ENCODE measurements around the gene ATXN7.

ATXN7 gene

DNA sequence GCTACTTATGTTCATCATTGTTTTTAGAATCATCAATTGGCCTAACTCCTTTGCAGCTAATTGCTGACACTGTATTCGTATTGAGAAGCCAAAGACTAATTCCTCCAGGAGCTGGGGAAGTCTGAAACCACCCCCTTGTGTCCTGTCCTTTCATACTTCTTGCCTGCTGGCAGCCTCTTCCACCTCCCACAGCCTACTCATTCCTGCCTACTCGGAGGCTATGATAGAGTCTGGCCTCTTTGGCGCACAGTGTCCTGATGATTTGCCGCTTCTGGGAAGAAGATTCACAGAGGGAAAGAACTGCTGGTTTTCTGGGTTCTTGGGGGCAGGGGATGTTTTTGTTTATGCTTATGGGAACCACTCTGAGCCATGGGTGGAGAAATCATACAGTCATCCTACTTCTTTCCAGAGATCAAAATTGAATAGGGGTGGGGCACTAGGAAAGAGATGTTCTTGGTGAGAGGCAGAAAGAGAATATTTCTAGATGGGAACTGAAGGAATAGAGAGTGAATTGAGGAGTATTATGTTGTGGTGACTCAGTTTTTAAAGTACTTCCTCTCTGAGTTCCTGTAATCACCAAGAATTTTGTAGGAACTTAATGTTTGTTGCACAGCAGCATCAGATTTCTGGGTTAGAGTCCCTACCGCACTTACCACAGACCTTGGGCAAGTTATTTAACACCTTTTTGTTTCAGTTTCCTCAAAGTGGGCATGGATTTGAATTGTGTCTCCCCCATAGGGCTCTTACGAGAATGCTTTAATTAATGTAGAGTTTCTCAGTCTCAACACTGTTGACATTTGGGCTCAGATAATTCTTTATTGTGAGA, 70.6 kb downstream of the ATXN7 start:
- peak; percentile 55 for DNase-seq

DNA sequence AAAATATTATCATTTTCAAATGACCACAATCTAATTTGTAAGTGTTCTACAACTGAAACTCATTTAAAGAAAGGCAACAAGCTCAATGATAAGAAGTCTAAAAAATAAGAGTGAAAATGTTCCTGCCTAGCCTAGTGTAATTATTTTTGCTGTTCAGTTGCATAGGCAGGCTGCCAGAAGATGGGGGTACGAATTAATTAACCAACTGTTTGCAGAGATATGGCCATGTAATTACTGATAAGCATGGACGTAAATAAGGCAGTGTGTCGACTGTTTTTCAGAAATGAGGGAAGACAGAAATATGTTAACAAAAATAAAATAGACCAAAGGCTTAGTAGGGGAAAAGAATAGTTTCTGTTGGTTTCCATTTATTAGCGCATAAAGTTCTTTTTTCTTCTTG, 73.3 kb downstream of the ATXN7 start:
- DNase-seq: no peak

DNA sequence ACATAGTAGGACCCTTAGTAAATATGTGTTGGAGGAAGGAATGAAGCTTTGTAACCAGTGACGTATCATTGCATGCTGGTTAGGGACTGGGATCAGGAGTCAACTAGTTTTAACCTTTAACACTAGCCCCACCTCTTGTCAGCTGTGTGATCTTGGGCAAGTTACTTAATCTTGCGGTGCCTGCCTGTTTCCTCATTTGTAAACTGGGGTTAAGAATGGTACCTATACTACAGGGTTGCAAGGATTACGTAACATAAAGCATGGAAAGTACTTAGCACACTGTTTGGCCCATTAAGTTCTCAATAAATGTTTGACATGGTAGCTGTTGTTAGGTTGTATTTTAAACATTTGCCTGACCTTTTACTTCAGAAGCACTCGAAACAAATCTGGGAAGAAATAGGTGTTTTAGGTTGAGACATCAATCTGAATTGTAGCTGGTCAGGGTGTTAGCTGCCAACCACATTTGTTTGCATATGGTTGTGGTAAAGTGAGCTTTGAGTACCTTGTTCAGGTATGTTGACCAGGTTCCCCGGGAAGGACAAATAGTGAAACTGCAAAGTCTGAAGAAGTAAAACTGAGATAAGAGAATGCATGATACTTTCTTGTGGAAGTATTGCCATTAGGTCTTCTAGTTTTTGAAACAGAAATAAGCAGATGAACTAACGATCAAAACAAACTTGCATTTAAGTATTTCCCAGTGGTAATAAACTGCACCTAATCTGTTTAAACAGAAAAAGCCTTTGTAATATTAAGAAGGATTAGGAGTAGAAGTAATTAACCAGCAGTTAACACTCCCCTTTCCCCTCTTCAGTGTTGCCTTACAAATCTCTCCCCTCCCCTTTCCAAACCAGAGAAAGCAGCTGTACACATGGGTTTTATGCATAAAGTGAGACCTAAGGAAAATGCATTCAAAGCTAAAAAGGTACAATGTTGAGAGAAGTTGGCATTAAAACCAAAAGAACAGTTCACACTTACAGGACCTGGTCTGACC, 74.3 kb downstream of the ATXN7 start:
- DNase-seq: peak; percentile 26

DNA sequence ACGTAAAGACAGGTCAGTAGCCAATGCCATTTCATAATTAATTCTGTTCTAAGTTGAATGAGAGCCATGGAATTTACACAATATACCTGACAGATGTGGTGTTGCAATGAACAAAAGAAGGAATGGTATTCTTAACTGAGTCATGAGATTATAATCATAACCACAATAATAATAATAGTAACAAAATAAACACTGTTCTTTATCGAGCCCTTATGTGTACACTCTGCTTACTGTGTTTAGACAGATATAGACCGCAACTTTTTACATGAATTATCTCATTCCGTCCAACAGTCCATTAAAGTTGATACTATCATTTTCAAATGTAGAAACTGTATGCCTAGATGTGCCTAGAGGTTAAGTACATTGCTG, 76.7 kb downstream of the ATXN7 start:
- DNase-seq: no peak

DNA sequence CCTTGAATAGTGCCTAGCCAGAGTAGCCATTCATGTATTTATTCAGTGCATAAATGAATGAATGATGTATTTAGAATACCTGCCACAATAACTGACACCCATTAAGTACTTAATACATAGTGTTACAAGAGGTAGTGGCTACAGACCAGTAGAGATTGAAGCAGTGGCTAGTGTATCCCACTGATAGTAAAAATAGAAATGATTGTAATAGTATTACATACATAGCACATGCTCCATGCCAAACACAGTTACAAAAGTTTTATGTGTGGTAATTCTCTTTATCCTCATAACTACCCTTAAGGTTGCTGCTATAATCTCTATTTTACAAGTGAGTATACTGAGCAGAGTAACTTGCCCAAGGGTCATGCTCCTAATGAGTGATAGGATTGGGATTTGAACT, 78.9 kb downstream of the ATXN7 start:
- no peak for DNase-seq

DNA sequence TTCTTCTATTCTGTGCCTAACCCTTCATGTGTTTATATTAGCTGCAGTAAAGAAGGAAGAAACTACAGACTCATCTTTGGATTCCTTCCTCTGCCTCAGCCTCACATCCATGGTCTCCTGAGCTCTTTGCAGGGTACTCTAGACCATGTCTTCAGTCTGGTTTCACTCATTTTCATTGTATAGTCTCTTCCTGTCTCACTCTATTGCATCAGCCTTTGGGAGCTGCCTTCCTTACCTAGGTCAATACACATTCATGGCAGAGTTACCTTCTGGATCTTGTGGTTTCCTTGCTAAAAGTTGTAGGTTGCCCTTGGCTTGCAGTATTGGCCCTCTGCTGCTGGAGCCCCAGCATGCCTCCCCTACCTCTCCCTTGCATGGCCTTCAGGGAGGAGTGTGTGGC, 80.0 kb downstream of the ATXN7 start:
- DNase-seq: no peak

DNA sequence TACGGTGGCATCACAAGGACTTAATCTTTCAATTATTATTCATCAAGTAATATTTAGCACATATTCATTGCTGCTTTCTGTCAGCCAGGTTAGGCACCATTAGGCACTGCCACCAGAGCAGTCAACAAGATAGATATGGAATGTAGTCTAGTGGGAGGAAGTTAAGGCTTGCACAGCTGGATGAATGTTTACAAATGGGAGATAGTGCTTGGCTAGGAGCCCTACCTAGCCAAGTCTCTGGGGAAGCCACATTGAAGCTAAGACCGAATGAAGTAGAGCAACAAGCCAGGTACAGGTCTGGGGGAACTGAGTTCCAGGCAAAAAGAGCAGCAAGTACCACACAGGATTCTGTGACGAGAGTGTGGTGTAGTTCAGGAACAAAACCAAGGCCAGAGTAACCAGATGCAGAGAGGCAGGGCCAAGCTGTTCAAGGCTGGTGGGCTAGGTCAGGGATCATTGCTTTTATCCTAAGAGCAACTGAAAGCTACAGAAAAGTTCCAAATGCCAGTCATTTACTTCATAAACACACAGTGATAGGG, 82.0 kb downstream of the ATXN7 start:
- no peak for DNase-seq

DNA sequence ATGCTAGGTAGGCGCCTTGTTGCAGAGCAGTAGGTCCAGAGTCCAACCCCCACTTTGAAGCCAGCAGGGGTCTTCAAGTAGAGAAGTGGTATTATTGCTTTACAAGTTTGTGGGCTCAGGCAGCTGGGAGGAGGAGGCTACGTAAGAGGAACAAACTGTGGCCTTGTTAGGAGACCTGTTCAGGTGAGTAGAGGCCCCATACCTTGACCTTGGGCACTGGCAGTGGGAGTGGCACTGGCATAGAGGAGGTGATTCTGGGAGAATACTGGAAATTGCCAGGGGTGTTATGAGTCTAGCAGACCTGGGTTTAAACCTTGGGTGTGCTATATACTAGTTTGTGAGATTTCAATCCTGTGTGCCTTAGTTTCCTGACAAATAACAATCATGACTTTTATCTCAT, 83.1 kb downstream of the ATXN7 start:
- no peak for DNase-seq

DNA sequence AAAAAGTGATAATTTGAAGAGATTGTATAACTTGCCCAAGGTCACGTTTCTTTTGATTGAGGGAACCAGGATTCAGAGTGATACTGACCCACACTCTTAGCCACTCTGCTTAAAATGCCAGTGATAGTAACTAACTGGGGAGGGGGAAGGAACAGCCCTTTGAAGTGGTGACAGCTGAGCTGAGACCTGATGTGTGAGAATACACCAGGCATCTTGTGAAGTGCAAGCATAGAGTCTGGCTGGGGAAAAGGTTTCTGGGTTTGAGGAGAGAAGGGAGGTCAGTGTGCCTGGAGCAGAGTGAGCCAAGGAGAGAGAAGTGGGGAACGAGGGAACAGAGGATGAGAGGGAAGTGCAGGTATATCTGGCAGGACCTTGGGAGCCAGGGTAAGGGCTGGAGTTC, 83.9 kb downstream of the ATXN7 start:
- DNase-seq: no peak

DNA sequence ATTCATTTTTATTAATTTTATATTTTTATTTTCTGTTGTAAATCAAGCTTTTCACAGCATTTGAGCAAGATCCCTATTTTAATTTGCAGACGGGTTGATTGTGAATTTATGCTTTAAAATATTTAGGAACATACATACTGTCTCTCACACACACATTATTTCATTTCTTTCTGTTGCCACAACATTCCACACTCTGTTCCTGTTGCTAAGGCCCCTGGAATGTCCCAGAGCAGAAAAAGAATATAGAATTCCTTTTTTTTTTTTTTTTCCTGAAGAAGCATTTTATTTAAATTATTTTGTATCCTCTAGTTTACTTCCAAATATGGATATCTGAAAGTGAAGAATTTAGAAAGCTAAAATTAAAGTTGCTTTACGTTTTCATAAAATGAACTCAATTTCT, 85.3 kb downstream of the ATXN7 start:
- no peak for DNase-seq

DNA sequence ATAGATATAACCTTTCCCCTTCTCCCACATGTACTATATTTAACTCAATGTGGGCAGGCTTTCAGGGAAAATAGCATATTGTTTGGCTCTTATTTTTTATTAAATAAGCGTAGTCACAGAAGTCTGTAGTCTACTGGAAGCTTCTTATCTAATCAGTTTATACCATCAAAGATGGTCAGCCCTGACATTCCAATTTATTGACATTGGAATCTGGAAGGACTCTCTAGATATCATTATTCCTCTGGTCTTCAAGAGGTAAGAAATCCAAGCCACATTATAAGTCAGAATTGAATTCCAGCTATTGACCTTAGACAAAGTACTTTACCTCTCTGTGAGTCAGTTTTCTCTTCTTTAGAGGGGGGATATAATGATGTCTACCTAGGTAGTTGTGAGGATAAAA, 87.0 kb downstream of the ATXN7 start:
- no peak for DNase-seq

DNA sequence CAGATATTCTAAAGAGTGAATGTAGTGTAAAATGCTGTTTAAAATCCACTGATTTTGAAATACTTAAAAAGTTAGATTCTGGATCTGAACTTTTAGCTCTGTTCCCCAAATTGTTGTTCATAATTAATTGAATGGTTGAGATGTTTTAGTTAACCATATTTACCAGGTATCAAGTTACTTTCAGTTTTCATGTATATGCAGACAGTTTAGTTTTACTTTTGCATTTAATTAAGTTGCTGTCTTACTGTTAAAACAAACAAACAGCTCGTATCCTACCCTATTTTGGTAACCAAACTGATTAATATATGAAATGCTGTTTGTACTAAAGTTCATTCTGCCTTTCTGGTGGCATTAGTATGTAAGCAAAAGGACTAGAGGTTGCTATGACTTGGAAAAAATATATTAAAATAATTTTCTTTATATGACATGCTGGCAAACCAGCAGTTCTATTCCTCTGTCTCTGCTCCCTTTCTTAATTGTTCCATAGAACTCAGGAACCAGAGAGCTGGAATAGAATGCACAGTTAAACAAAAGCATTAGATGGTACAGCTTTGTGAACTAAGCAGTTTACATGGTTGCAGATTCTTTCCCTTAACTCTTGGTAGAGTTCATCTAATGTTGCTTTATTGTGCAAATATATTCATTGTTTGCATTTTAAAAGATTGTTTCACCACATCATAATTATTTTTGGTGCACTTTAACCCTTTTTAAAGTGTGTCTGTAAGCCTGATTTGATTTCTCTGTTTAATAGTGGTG, 88.0 kb downstream of the ATXN7 start:
- no peak for DNase-seq

DNA sequence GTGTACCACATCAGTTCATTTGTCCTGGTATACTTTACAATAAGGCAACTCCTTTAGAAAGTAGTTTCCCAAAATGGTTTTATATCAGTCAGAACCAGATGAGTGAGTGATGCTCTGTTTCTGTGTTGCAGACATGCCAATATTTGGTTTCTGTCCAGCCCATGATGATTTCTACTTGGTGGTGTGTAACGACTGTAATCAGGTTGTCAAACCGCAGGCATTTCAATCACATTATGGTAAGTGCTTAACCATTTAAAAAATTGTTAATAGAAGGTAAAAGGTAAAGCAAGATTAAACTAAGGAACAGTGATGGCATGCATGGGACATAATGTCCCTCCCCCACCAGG, 88.6 kb downstream of the ATXN7 start:
- DNase-seq: no peak

DNA sequence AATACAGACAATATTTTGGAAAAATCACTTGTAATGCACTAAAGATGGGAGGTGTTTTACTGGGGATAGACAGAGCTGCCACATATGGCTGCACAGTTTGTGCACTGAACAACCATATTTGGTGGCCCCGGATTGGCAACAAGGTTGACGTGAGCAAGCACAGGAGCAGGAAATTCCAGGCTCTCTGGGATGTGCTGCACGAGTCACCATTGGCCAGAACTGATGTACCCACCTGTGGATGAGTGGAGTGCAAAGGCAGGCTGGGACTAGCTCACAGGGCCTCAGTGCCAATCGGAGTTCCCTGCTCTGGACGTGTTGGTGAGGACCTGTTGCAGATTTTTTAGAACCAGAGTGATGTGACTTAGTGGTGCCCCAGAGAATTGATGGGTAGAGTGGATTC, 90.5 kb downstream of the ATXN7 start:
- no peak for DNase-seq

DNA sequence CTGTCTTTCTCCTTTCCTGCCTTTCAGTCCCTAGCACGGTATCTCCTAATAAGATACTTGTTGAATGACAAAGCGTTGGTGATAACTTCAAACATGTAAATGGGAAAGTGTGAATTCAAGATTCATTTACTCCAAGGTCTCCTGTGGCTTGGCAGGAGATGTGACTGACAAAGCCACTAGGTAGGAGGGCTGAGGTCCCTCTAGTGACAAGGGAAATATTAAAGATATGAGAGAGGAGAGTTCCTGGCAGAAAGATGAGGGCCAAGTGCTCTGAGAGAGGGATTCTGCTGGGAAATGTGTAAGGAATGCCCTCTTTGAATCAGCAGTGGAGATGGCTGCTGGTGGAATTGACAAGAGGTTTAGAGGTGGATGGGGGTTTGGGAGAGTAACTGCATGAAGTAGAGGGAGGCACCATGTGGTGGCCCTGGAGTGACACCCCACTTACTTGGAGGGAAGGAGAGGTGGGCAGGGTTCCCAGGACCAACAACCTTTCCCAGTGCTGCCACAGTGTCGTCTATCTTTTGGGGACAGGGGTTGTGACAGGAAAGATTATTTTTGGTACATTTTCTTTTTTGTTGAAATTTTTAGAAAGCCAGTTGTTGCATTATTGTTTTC, 91.5 kb downstream of the ATXN7 start:
- no peak for DNase-seq

DNA sequence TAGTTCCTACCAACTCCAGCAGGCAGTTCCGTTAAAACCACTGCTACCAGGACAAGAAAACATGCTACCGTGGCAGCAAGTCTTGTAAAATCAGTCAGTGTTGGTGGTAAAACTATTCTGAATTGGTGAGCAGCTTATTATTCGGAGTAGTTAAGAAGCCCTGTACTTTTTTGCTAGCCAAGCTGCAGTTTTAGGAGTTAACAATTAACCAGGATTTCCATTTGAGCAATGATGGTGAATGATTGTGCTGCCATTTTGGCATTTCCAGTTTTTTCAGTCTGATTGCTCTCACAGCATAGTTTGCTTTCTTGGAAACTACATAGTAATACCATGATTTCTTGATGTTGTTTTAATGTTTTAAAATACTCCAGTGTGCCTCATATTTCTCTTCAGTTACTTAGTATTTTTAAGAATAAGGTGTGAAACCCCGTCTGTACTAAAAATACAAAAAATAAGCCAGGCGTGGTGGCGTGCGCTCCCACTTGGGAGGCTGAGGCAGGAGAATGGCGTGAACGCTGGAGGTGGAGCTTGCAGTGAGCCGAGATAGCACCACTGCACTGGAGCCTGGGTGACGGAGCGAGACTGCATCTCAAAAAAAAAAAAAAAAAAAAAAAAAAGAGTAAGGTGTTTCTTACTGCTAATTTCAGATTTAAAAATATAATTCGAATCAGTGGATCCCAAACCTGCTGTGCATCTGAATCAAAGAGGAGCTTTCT, 92.3 kb downstream of the ATXN7 start:
- DNase-seq: no peak

DNA sequence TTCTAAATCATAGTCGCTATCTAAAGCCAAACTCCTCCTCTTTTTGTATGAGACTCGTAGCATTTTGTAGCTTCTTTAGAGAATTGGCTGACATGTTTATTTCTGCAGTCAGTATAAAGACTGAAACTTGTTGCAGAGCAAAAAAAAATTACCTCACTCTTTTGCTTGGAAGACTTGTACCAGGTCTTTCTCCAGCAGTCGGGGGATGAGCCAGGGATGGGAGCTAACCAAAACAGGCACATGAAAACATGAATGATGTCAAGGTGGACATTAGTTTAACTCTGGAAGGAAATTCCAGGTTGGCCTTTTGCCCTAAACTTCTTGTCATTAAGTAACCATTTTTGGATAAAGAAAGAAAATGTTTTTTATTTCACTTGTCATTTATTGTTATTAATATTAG, 95.5 kb downstream of the ATXN7 start:
- DNase-seq: no peak

DNA sequence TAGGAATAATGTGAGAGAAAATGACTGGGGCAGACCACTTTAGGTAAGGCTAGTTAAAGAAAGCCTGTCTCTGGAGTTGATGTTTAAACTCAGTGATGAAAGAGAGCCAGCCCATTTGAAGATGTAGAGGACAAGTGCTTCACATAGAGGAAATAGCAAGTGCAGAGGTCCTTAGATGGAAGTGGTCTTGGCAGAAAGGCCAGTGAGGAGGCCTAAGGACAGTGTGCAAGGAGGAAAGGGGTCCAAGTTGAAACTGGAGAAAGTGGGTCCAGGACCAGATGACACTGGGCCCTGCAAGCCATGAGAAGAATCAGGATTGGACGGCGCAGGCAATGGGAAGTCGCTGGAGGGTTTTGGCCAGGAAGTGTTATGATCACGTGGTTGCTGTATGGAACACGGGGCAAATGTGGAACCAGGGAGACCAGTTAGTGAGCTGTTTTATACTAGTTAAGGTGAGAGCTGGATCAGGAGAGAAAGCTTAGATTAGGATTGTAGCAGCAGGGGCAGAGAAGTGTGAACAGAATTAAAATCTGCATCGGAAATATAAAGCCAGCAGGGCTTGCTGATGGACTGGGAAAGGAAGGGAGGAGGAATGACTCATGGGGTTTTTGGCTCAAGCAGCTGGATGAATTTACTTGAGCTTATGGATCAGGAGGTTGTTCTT, 96.5 kb downstream of the ATXN7 start:
- no peak for DNase-seq

DNA sequence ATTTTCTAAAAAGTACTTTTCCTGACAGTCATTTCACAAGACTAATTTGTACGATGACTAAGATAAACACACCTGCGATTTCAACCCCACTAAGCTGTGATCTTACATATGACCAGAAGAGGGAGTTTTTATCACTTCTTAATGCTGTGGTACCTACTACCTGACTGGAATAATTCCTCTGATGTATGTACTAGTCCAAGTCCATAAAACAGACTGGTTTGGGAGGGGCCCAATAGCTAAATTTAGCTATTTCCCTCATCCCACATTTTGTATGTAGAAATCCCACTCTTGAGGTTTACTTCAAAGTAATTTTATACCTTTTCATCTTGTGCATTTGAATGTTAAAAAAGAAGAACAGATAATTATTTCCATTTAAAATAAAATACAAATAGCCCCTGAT, 98.2 kb downstream of the ATXN7 start:
- DNase-seq: peak; percentile 78

DNA sequence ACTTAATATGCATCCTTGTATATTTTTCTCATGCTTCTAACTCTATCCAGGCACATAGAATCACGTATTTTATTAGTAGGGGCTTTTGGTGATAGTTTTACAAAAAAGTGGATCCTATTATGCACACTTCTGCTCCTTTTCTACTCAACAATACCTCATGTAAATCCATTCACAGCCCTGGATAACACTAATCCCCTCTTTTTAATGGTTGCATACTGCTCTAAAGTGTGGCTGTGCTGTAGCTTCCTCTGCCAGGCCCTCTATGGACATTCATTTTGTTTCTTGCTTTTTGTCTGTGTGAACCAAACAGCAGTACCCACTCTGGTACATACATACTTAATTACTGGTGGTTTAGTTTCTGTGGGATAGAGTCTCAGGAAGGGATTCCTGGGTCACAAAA, 99.8 kb downstream of the ATXN7 start:
- DNase-seq: no peak

DNA sequence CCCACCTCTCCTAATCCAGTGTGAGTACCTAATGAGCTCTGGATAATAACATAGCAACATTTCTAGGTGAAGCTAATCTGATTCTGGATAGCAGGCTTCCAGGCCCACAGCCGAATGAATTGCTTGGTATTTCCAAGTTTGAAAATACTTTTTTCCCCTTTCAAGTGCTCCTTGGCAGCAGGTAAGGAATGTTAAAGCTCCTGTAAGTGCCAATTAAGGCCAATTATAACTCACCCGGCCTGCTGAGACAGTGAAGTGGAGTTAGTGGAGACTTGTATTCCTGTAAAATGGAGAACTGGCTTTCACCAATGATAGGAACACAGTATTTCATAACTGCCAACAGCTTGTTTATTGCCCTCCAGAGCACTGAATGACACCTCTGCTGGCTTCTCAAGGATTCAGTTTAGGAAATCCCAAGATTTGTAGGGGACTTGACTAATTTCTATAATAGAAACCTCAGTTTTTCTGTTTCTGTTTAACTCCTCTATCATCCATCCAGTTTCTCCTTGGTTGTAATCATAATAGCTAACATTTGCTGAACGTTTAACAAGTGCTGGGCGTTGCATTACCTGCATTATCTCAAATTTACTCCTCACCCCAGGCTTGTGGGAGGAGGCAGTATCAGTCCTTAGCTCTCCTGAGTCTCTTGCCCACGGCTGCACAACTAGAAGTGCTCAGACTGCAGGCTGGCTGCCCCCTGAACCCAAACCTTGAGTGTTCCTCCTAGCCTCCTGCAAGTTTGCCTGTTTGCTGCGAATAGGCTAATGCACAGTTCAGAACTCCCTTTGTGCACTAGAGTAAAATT, 101.2 kb downstream of the ATXN7 start:
- DNase-seq: no peak

Data from CD4-positive, alpha-beta T cell treated with Interleukin-10 for 1 hour (primary cell).